NCI-H748 (cell line): ENCODE measurements around the gene PGS1.

Experiments
- DNase-seq: peaks from one replicate; lab custom pipeline; 2025; ENCODE audit not compliant: unreplicated experiment; lab: John Stamatoyannopoulos, UW

Gene PGS1

GRCh38 chr17:78346605-78347250, 31.7 kb upstream of the PGS1 start:
- DNase-seq: no peak

- DNase-seq: no peak
These were observed 31.0 kb upstream of the PGS1 start for GRCh38 chr17:78347453-78347852.

DNA sequence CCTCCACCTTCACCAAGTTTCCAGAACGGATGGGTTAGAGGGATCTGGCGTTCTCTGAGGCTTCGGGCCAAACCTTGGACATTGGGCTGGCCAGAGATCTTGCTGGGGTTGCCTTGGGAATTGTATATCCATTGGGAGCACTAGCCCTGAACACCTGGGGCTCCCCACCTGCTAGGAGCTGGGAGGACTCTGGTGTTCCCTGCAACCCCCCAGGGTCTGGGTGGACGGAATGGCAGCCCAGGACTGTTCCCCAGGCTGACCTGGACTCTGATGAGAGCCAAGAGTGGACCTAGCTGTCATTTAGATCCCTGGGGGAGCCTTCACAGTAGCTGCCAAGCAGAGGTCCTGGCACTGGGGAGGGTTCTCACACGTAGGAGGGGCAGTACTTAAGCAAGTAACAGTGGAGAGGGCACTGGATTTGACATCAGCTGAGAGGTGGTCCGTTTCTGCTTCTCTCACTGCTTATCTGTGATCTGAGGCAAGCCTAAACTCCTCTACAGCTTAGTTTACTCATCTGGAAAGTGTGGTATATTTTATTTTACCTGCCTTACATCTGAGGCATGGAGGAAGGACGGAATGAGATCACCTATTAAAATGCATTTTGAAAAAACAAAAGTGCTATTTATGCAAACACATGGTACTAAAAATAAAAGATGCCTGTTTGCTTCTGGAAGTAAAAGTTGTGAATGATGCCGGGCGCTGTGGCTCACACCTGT, 30.2 kb upstream of the PGS1 start:
- no peak for DNase-seq

- no peak for DNase-seq
These were observed 28.4 kb upstream of the PGS1 start for GRCh38 chr17:78349891-78350642.

GRCh38 chr17:78351449-78352006, 26.9 kb upstream of the PGS1 start:
- peak; percentile 25 for DNase-seq

DNA sequence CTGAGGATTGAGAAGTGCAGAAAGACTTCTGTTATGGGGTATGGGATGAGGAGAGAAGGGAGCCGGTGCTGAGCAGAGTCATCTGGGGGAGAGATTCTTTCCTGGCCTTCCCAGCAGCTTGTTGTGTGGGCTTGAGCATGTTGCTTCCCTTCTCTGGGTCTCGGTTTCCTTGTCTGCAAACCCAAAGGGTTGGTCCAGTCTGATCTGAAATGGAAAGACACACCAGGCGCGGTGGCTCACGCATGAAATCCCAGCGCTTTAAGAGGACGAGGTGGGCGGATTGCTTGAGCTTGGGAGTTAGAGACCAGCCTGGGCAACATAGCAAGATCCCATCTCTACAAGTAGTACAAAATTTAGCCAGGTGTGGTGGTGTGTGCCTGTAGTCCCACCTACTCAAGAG, 24.6 kb upstream of the PGS1 start:
- DNase-seq: no peak

DNA sequence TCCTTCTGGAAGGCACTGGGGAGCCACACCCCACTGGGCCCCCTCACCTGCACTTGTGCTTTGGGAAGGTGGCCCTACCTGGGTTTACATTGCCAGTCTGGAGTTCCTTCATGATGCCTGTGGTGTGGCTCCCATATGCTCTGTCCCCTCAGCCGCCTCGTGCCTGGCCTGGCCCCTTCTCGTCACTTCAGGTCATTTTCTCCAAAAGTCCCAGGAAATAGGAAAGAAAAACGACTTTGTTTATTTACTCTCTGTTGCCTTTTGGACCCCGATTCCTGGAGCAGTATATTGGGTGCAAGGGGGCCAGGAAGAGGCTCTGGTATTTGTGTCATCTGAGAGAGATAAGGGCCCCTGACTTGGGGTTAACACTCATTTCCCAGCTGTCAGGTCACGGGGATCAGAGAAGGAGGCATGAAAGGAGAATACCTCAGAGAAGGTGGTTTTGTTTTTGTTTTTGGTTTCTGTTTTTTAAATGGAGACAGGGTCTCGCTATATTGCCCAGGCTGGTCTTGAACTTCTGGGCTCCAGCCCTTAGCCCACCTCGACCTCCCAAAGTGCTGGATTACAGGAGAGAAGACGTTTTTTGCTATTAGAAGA, 23.3 kb upstream of the PGS1 start:
- DNase-seq: no peak

GRCh38 chr17:78355701-78356100, 22.7 kb upstream of the PGS1 start:
- DNase-seq: no peak

GRCh38 chr17:78356101-78356713, 22.2 kb upstream of the PGS1 start:
- DNase-seq: no peak

DNA sequence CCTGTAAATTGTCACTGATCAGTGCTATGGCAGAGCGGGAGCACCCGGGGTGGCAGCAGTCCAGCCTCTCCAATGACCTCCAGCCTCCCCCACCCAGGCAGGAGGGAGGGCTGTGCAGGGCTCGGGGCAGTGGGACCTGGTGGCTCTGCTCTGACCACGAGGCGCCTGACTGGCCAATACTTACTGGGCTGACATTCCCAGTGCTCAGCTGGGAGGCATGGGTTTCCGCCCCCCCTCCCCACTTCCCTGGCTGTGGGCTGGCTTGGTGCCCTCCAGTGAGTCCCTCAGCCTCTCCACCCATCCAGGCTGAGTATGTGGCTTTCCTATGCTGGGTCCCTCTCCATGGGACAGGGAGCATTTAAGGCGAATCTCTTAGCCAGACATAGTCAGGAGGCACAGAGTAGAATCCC, 21.3 kb upstream of the PGS1 start:
- no peak for DNase-seq

DNA sequence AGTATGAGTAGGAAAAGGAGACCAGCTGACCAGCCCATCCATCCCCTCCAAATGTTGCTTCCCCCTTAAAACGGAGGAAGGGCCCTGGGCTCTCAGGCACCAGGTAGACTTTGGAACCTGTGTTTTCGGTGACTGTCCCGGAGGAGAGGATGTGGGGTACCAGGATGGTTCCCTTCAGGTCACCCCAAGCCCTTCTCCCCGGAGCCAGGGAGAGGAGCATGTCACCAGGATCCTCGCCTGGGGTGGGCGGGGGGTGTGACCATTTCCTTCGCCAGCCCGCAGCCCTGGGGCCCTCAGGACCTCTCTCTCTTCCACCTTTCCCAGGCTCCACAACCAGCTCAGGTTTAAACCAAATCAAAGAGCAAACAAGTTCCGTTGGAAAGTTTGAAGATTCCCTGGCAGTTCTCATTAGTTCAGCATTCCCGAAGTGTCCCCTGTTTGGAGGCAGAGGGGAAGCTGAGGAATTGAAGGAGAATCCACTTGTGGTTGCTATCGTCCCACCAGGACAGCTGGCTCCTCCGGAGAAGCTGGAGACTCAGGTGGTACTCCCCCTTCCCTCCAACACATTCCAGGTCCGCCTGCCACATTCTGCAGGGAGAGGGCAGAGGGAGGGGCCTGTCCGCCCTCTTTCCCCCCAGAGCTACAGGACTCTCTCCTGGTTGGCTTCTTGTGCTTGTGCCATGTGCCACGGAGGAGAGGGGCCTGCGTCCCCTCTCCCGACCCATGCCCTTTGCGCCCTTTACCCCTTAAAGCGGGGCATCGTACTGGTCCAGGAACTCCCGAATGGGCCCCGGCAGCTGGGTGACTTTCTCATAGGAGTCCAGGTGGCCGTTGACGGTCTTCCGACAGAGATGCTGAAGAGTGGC, 20.5 kb upstream of the PGS1 start:
- DNase-seq: no peak

DNA sequence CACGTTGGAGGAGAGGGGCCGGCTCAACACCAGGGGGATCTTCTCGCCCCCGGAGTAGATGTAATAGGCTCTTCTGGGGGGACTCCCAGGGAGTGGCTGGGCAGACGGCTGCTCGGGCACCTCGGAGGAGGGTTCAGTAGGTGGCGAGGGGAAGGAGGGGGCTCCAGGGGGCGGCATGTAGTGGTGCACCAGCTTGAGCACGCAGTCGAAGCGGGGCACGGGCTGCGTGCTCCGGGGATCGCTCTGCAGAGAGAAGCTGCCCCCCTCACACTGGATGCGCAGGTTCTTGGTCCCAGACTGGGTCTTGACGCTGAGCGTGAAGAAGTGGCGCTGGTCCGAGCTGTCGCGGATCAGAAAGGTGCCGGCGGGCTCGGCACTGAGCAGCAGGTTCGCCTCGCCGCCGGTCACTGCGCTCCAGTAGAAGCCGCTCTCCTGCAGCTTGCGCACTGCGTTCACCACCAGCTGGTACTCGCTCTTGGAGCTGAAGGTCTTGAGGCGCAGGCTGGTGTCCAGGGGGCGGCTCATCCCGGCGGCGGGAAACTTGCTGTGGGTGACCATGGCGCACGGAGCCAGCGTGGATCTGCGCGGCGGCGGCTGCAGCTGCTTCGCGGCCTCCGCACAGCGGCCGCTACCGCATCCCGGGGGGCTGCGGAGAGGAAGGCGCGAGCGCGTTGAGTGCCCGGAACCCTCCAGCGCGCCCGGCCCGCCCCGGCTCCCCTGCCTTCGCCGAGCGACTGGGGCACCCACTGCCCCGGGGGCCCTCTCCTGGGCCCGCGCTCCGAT, 19.7 kb upstream of the PGS1 start:
- peak; percentile 61 for DNase-seq

GRCh38 chr17:78359321-78359996, 19.0 kb upstream of the PGS1 start:
- DNase-seq: peak; percentile 56

GRCh38 chr17:78359997-78360370, 18.5 kb upstream of the PGS1 start, which contains the start of gene SOCS3:
Gene SOCS3, minus strand, starts transcription at chr17:78360077. Its CDS starts 982 bp downstream, at chr17:78359095.
- DNase-seq: peak; percentile 94

DNA sequence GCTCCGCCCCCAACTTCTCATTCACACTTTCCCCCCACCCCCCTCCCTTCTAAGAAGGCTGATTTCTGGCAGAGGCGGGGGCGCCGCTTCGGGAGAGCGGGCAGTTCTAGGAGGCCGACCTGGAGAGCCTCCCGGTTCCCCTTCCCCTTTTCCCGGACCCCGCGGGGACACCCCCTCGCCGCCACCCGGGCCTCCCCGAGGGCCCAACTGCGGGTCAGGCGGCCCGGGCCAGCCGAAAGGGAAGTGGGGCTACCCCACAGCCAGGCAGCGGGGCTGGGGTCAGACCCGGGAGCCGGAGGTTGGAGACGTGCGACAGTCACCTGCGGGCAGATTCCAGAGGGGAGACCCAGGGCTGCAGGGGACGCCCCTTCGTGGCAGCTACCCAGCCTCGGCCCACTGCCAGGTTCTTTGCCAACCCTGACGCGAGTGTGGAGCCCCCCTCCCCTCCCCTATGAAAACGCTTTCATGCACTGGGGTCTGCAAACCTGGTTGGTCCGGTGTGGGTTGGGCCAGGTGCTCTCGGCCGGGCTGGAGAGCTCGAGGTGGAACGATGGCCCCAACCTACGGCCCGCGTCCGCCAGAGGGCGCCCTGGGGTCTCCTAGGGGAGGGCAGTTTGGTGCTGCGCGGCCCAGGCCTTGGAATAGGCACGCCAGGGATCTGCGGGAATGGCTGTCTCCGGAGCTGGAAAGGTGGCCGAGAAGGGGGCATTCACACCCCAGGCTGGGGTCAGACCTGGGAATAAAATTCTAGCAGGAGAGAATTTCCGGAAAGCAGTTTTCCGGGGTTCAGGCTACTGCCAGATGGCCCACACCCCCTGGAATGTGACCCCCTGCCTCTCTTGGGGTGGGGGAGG, 17.9 kb upstream of the PGS1 start:
- DNase-seq: peak; percentile 87

DNA sequence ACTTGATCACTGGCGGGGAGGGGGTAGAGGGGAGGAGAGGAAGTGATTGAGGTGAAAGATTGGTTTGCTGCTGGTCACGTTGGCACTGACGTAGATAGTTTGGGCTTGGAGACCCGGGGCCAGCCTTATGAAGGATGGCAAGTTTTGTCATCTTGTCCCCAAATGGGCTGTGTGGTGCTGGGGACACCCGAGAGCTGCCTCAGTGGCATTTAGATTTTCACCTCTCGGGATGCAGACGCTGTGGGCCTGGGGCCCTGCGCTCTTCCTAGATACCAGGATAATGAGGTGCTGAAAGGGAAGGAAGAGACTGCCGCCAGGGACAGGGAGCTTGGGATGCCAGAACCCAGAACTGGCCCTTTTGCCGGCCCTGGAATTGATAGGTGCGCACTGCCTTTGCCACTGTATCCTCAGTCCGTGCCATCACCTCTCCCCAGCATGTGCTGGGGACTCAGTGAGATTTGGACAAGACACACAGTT, 17.2 kb upstream of the PGS1 start:
- DNase-seq: no peak

- no peak for DNase-seq
These were observed 16.2 kb upstream of the PGS1 start for GRCh38 chr17:78362232-78362631.

GRCh38 chr17:78362671-78363070, 15.8 kb upstream of the PGS1 start:
- no peak for DNase-seq
